ENCODE results near the gene PYCARD. TPM values are rescaled to one million over a fixed set of nuclear protein-coding genes. Genes with fewer than 3 reads are reported as not detected.

PYCARD gene
- polyA plus RNA-seq, 1 experiment, result 21.8 TPM

GRCh38 chr16:31243734-31244670 lies 41.4 kb upstream of the PYCARD start:
- CTCF ChIA-PET, result no interaction called here
- no peak overlapping the region for H3K4me3 ChIP-seq (ENCODE audit: low read depth, low read length)
- DNase-seq (ENCODE audit: low read depth, low spot score), result no peak
- peaks cover 2% of the 10 kb centered on the region for H3K27me3 ChIP-seq (ENCODE audit: control insufficient read depth, insufficient read depth, low read length)
- no peak overlapping the region for H3K27ac ChIP-seq (ENCODE audit: low read depth, low read length)
- H3K9me3 ChIP-seq (ENCODE audit: control insufficient read depth, insufficient read depth, low read length), result no peaks in the 10 kb centered on the region
- POLR2A ChIA-PET, result no interaction called here
- no peak for TF ChIP-seq CTCF (IDR thresholded peaks at IDR 0.05; ENCODE audit: low read depth, low read length)

GRCh38 chr16:31242206-31242605 lies 39.6 kb upstream of the PYCARD start:
- no peak for DNase-seq (ENCODE audit: low read depth, low spot score)
- no peak overlapping the region for H3K4me3 ChIP-seq (ENCODE audit: low read depth, low read length)
- H3K9me3 ChIP-seq (ENCODE audit: control insufficient read depth, insufficient read depth, low read length), result no peaks in the 10 kb centered on the region
- peaks cover 2% of the 10 kb centered on the region for H3K27me3 ChIP-seq (ENCODE audit: control insufficient read depth, insufficient read depth, low read length)
- CTCF ChIA-PET, result no interaction called here
- H3K27ac ChIP-seq (ENCODE audit: low read depth, low read length), result no peak overlapping the region
- POLR2A ChIA-PET, result no interaction called here
- no peak for TF ChIP-seq CTCF (IDR thresholded peaks at IDR 0.05; ENCODE audit: low read depth, low read length)

- CTCF ChIA-PET, result no interaction called here
- DNase-seq (ENCODE audit: low read depth, low spot score), result no peak
- peaks cover 2% of the 10 kb centered on the region for H3K27me3 ChIP-seq (ENCODE audit: control insufficient read depth, insufficient read depth, low read length)
Measured at GRCh38 chr16:31238041-31238440, 35.5 kb upstream of the PYCARD start.

GRCh38 chr16:31229501-31229900 lies 26.9 kb upstream of the PYCARD start:
- no peak for DNase-seq (ENCODE audit: low read depth, low spot score)
- H3K9me3 ChIP-seq (ENCODE audit: control insufficient read depth, insufficient read depth, low read length), result peaks cover 4% of the 10 kb centered on the region; the same call in 1 of the 2 replicates
- no peak for TF ChIP-seq CTCF (IDR thresholded peaks at IDR 0.05; ENCODE audit: low read depth, low read length)
- no peak overlapping the region for H3K4me3 ChIP-seq (ENCODE audit: low read depth, low read length)
- ChIA-PET POLR2A (no interaction called here), CTCF (no interaction called here)
- no peaks in the 10 kb centered on the region for H3K27me3 ChIP-seq (ENCODE audit: control insufficient read depth, insufficient read depth, low read length)
- H3K27ac ChIP-seq (ENCODE audit: low read depth, low read length), result no peak overlapping the region

More at GRCh38 chr16:31238041-31238440, 35.5 kb upstream of the PYCARD start:
- H3K27ac ChIP-seq (ENCODE audit: low read depth, low read length), result no peak overlapping the region
- H3K9me3 ChIP-seq (ENCODE audit: control insufficient read depth, insufficient read depth, low read length), result no peaks in the 10 kb centered on the region
- POLR2A ChIA-PET, result no interaction called here
- no peak overlapping the region for H3K4me3 ChIP-seq (ENCODE audit: low read depth, low read length)
- no peak for TF ChIP-seq CTCF (IDR thresholded peaks at IDR 0.05; ENCODE audit: low read depth, low read length)

GRCh38 chr16:31228206-31228605 lies 25.6 kb upstream of the PYCARD start:
- no peak for TF ChIP-seq CTCF (IDR thresholded peaks at IDR 0.05; ENCODE audit: low read depth, low read length)
- DNase-seq (ENCODE audit: low read depth, low spot score), result no peak
- Histone ChIP-seq H3K27me3 (ENCODE audit: control insufficient read depth, insufficient read depth, low read length) (no peaks in the 10 kb centered on the region), H3K4me3 (ENCODE audit: low read depth, low read length) (no peak overlapping the region), H3K27ac (ENCODE audit: low read depth, low read length) (no peak overlapping the region), H3K9me3 (ENCODE audit: control insufficient read depth, insufficient read depth, low read length) (peaks cover 4% of the 10 kb centered on the region; the same call in 1 of the 2 replicates)
- ChIA-PET POLR2A (no interaction called here), CTCF (no interaction called here)
